Measurements from ENCODE around the gene MIGA2. TPM values are rescaled to one million over a fixed set of nuclear protein-coding genes. Genes with fewer than 3 reads are reported as not detected.
A peak's percentile ranks its signal among the peaks of the same experiment; 100 is the strongest.
"Not testable (repeated sequence)": the region's sequence is repeated elsewhere in the genome, so short reads cannot be mapped to it uniquely, and the experiment has no call there.

MIGA2 gene, protein sequence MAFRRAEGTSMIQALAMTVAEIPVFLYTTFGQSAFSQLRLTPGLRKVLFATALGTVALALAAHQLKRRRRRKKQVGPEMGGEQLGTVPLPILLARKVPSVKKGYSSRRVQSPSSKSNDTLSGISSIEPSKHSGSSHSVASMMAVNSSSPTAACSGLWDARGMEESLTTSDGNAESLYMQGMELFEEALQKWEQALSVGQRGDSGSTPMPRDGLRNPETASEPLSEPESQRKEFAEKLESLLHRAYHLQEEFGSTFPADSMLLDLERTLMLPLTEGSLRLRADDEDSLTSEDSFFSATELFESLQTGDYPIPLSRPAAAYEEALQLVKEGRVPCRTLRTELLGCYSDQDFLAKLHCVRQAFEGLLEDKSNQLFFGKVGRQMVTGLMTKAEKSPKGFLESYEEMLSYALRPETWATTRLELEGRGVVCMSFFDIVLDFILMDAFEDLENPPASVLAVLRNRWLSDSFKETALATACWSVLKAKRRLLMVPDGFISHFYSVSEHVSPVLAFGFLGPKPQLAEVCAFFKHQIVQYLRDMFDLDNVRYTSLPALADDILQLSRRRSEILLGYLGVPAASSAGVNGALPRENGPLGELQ
- 22.1 TPM for total RNA-seq

DNA sequence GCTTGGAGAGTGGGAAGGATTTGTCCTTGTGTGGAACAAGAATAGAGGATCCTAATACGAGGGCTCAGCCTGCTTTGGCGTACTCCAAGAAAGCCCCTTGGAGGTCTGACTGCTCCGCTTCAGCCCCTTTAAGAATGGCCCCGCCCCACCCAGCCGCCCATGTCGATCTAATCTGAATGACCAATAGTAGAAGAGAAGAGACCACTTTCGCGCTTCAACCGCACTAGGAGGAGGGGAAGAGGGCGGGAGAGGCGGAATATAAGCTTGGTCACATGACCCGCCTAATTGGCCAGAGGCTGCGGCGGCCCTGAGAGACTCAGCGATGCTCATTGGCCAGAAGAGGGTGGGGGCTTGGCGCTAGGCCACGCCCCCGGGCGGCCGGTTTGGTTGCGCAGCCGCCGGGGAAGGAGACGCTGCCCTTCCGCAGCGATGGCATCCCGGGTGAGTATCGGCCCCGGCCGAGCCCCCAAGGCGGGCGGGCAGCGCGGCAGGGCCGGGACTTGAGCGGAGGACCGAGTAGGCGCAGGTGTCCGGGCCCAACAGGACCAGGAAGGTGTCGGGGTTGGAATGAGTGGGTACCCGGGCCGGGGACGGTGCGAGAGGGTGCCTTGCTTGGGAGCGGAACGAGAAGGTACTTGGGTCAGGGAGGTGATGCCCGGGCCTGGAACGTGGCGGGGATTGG, at the start of gene MIGA2:
TSS of gene MIGA2 (plus strand) at position 386 of the 682 bp plus-strand sequence. CDS start 3,969 bp downstream, outside the sequence.
- DNase-seq (ENCODE audit: low spot score): peak; percentile 98
- ATAC-seq: peak; percentile 93

DNA sequence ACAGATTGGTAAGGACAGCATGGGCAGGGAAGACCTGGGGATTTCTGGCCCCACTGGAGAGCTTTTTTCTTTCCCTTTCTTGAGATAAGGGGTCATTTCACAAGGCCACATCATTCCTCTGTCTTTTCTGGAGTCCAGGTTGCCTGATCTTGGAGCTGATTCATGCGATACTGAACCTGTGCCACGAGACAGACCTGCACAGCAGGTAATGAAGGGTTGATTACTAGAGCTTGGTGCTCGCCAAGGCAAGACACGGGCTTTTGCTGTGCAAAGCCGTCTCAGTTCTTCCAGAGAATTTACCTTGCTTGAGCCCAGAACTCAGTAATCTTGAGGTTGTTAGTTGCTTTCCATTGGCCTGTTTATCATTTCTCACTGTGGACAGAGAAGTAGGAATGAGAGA, 49.8 kb upstream of the MIGA2 start:
- DNase-seq (ENCODE audit: low spot score) (no peak), ATAC-seq (no peak)

DNA sequence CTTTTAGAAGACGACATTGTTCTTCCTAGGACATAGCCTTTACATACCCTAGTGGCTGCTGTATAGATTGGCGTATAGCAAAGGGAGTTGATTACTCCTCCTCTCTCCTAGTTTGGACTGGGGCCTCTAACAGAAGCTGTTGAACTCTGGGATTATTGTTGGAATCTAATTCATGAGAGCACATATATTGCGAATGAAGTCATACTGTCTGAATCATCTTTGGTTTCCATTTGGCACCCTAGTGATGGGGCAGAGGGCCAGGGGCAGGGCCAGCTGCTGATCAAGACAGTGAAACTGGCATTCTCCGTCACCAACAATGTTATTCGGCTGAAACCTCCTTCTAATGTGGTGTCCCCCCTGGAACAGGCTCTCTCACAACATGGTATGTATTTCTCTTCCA, 48.6 kb upstream of the MIGA2 start:
- DNase-seq (ENCODE audit: low spot score) (no peak), ATAC-seq (no peak)

DNA sequence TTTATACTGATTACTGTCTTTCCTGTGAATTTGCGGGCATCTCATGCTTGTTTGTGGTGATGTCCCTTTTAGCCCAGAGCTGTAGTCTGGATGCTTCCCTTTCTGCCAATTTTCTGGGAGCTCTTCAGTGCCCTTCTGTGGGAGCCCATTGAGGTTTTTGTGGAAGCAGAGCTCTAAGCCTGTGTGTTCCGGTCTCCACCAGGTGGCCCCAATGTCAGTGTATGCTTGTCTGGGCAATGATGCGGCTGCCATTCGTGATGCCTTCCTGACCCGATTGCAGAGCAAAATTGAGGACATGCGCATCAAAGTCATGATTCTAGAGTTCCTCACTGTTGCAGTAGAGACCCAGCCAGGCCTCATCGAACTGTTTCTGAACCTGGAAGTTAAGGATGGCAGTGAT, 43.4 kb upstream of the MIGA2 start:
- ATAC-seq: peak; percentile 68
- no peak for DNase-seq (ENCODE audit: low spot score)

DNA sequence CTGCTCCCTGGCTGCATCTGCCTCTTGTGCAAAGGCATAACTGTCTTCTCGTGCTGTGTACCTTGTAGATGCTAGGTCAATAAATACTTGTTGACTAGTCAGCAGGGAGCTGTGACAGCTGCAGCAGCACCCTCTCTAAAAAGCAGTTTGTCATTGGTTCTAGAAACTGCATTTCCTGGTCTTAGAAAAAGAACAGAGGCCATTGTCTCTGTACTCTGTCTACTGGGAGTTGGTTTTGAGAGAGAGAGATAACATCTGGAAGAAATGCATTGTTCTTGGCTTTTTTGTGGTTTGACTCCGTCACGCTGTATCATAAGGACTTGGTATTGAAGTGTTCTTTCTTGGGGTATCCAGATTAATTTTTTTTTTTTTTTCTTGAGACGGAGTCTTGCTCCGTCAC, 40.6 kb upstream of the MIGA2 start:
- no peak for ATAC-seq
- no peak for DNase-seq (ENCODE audit: low spot score)

DNA sequence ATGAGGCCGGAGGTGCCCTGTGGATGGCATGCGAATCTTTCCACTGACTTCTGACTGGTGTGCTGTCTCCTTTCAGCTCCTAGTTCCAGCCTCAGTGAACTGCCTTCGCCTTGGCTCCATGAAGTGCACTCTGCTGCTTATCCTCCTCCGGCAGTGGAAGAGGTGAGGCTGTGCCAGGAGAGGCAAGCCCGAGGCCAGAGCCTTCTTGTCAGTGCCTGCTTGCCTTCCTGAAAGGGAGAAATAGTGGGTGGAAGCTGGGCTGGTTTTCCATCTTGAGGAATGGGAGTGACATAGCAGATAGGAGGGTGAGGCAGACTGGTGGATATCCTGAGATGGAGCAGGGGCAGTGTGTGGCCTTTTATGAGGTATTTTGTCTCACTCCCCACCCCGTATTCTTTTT, 38.0 kb upstream of the MIGA2 start:
- ATAC-seq (no peak), DNase-seq (ENCODE audit: low spot score) (no peak)

DNA sequence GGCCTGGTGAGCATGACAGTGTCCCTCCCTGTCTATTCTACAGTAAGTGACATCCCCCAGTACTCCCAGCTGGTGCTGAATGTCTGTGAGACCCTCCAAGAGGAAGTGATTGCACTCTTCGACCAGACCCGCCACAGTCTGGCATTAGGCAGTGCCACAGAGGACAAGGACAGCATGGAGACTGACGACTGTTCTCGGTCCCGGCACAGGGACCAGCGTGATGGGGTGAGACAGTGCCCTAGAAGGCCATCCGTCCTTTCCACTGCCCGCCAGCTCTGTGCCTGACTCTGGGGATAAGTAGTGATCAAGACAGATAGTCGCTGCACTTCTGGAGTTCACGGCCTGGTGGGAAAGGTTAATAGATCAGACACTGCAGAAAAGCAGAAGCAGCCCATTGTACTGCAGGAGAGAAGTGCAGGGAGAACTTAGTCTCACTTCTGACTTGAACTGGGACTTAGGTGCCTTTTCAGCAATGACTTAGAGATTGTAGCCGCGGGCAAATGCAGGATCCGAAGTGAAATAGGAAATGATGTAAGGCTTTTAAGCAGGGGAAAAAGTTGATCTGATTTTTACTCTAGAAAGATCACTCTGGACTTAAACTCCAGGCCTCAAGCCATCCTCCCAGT, 36.7 kb upstream of the MIGA2 start:
- DNase-seq (ENCODE audit: low spot score) (no peak), ATAC-seq (no peak)

DNA sequence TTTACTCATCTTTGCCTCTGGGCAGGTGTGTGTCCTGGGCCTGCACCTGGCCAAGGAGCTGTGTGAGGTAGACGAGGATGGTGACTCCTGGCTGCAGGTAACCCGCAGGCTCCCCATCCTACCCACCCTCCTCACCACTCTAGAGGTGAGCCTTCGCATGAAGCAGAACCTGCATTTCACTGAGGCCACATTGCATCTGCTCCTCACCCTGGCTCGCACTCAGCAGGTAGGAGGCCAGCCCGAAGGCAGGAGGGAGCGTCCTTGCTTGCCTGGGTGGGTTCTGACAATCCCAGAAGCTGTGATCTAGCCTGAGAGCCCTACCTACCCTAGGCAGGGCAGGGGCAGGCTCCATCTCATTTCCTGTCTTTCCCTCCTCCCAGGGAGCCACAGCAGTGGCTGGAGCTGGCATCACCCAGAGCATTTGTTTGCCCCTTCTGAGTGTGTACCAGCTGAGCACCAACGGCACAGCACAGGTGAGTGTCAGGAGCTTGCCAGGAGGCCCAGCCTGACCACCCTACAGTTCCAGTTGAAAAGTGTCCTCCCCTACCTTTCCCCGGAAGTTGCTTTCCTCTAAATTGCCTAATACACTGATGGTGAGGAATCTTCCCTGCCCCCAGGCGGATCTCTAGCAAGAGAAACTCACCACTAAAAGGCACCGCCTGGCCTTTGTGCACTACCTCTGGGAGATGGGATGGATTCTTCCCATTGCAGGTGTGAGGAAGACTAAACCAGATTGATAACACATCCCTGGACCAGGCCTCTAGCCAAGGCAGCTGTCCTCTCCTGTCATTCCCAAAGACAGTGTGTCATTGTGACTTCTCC, 34.7 kb upstream of the MIGA2 start:
- no peak for DNase-seq (ENCODE audit: low spot score)
- ATAC-seq: no peak

DNA sequence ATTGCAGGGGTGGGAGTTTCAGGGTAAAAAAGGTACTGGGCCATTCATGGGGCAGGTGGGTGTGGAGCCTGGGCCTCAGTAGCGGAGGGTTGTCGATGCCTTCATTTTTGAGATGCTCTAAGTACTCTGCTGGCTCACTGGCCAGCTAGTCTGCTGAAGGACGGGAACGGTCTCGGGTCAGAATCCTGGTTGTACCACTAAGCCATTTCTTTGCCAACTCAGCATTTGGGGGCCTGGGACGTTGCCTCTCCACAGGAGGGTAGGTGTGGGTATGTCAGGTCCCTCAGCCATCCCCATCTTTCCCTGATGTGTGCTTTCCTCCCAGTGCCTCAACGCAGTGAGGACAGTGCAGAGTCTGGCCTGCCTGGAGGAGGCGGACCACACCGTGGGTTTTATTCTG, 33.4 kb upstream of the MIGA2 start:
- DNase-seq (ENCODE audit: low spot score): no peak
- no peak for ATAC-seq

DNA sequence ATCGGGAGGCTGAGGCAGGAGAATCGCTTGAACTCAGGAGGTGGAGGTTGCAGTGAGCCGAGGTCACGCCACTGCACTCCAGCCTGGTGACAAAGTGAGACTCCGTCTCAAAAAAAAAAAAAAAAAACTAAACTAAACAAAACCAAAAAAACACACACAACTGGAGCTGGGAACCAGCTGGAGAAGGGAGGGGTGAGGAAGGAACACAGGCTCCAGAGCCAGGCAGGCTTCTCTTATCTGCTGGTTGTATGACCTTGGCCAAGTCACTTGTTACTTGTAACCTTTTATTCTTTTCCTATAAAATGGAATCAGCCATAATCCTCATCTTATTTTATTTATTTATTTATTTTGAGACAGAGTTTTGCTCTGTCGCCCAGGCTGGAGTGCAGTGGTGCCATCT, 32.3 kb upstream of the MIGA2 start:
- not testable (repeated sequence) for ATAC-seq; DNase-seq (ENCODE audit: low spot score)

DNA sequence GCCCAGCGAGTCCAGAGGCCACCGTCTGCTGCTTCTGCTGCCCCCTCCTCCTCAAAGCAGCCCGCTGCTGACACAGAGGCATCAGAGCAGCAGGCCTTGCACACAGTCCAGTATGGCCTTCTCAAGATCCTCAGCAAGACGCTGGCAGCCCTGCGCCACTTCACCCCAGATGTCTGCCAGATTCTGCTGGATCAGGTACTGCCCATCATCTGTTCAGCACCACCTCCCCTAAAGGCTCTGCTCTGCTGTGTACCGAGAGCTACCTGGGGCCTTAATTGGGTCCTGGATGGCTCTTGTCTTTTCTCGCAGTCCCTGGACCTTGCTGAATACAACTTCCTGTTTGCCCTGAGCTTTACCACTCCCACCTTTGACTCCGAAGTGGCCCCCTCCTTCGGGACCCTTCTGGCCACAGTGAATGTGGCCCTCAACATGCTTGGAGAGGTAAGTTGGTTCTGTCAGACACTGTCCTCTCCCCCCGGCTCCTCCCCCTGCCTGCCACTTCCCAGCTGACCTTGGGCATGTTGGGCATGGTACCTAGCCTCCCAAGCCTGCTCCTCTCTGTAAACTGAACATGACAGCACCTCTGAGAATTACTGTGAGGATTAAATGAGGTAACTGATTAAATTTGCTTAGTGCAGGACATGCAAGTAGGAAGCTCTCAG, 31.0 kb upstream of the MIGA2 start:
- no peak for DNase-seq (ENCODE audit: low spot score)
- no peak for ATAC-seq

DNA sequence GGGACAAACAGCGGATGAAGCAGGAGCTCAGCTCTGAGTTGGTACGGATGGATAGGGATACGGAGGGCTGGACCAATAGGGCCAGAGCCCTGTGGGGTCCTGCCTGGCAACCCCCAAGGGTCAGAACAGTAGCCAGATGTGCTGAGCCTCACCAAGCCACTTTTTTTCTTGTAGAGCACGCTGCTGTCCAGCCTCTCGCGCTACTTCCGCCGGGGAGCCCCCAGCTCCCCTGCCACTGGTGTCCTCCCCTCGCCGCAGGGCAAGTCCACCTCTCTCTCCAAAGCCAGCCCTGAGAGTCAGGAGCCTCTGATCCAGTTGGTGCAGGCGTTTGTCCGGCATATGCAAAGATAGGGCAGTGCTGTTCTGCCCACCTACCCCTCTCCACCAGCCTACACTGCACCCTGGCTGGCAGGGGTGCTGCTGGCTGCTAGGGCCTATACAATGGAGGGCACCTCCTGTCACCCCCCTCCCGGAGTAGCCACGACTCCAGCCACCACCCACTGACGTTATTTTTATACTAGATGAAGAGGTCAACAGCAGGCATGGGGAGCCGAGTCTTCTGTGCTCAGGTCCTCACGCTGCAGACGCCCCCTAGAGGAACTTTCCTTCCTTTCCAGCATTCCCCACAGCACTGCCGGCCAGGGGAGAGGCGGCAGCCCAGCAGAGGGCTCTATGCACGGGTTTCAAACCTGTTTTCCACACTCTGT, 29.9 kb upstream of the MIGA2 start:
- ATAC-seq (peak; percentile 84), DNase-seq (ENCODE audit: low spot score) (peak; percentile 63)

DNA sequence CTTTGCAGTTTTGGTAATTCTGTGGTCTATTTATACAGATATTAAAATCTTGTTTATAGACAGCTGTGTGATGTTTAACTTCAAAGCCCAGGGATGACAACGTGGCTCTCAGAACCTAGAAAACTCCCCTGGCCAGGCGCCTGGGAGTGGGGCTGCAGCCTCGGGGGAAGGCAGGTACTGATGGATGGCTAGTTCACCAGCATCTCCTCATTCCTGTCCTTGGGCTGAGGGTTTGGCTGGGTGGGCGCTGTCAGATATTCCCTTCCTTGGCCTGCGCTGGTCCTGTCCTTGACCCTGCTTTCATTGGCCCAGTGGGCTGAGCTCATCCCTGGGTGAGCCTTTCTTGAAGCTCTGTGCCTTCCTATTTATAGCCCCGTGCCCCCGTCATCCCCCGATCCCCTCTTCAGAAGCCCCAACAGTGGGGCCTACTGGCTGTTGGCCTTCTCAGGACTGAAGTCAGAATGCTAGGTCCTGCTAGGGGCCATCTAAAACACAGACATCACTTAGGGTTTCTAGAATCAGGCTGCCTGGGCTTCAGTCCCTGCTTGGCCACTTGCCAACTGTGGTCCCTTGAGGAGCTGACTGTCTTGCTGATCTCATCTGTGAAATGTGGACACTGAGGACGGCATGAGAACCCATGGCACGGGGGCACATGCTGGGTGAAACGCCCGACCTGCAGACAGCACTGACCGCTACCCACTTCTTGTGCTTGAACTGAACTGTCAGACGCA, 29.2 kb upstream of the MIGA2 start:
- DNase-seq (ENCODE audit: low spot score) (no peak), ATAC-seq (no peak)

DNA sequence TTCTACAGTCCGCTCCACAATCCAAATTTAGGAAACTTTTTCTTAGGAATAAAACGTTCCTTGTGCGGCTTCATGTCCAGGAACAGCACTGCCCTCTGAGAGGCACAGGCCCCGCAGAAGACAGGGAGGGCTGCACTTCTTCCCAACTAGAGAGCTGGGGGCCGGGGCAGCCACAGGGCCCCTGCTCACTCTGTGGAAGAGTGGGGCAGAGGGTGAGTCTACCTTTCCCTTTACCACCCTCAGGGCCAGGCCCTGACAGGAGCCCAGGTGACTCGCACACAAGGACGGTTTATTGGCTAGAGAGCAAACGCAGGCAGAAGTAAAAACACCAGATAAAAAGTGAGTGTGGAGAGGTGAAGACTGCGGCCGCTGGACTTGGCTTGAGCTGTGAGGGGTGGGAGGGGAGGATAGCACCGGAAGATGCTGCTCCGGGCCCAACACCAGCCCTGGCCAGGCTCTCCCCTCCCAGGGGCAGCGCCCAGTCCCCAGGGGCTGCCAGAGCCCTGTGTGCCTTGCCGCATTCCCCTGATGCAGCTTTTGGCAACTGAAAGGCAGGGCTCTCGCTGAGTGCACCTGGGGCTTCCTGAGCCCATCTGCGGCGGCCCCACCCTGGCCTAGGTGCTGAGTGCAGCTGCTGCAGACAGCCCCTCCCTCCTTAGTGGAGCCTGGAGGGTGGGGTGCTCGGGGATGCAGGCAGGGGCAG, 28.5 kb upstream of the MIGA2 start:
- DNase-seq (ENCODE audit: low spot score): no peak

DNA sequence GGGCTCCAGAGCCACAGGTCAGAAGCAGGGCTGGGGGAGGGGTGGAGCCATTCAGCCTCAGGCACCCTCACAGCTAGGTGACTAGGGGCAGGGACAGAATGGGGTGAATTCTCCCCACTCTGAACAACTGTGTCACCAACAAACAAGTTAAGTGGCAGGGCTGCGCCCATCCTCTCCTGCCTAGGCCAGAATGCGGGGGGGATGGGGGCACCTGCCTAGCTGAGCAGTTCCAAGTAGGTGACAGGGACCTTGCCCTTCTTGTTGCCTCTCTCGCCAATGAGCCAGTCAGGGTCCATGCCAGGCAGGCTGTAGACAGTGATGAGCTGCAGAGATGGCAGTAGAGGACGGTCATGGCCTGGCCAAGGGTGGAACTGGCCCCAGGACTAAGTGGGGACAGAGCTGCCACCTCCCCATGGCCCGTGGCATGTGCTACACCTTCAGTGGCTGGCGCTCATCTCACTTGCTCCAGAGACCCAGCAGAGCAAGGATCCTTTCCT, 27.9 kb upstream of the MIGA2 start:
- ATAC-seq (peak; percentile 67), DNase-seq (ENCODE audit: low spot score) (no peak)

More for the DNA sequence above, 28.5 kb upstream of the MIGA2 start:
- no peak for ATAC-seq

DNA sequence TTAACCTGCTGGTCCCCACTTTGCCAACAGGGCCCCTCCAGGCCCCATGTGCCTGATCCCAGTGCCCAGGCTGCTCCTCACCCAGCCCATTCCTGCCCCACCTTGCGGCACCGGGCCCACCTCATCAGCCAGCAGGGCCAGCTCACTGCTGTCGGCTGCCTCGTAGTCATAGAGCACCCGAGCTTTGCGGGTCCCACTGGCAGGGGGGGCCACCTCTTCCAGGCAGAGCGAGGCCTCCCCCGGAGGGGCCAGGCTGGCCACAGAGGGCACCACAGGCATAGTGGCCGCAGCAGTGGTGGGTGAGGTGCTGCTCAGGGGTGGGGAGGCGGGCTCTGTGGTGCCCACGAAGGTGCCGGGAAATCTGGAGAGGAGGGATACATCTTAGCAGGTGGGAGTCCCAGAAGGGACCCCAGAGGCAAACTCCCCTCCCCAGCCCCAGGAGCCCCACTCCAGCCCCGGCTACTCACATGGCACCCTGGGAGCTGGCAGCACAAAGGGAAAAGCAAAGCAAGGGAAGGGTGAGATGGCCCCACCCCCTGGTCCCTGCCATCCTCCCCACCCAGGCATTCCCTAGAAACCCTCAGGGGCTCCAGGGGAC, 27.3 kb upstream of the MIGA2 start:
- no peak for DNase-seq (ENCODE audit: low spot score)
- no peak for ATAC-seq

DNA sequence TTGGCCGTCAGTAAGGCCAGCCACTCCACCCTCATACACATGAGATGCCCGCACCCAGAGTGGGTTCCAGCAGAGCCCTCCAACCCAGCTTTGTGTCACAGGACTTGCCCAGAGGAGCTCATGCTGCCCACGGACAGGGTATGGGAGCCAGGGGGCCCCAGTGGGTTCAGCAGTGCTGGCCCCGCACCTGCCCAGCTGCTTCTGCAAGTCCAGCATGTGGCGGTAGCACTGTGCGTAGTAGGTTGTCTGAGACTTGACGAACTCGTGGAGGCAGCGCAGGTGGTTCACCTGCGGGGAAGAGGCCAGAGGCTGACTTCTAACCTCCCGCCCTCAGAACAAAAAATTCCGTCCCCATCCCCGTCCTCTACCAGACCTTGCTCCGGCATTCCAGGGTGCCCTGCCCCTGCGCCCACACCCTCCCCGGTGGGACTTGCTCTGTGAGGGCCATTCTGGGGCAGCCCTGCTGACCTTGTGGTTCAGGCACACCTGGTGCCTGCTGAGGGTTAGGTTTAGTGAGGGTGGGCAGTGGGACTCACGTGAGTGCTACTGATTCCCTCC, 26.8 kb upstream of the MIGA2 start:
- no peak for ATAC-seq
- no peak for DNase-seq (ENCODE audit: low spot score)

Data from left lobe of liver (tissue), 2 donors.